ENCODE results near the gene COMMD10.

The COMMD10 gene

GRCh38 chr5:116153687-116154174 lies 68.9 kb downstream of the COMMD10 start:
- Histone ChIP-seq H3K36me3 (ENCODE audit: control insufficient read depth in 1 of 2, insufficient read depth in 2 of 2, low read depth in 1 of 2, low read length in 2 of 2) (no peaks in the 10 kb centered on the region), H3K4me3 (ENCODE audit: insufficient read depth in 1 of 2, low read depth in 1 of 2, low read length in 2 of 2) (no peak overlapping the region), H3K9ac (ENCODE audit: low read length) (no peak overlapping the region), H3K27ac (ENCODE audit: low read length, poor library complexity, severe bottlenecking) (no peak overlapping the region), H3K4ac (ENCODE audit: low read depth in 1 of 2, low read length in 2 of 2) (no peak overlapping the region), H3K4me1 (ENCODE audit: control insufficient read depth, insufficient read depth, low read depth, low read length) (no peaks in the 10 kb centered on the region), H2BK5ac (ENCODE audit: low read depth, low read length, poor library complexity, severe bottlenecking) (no peak overlapping the region), H2AK5ac (ENCODE audit: low read length, severe bottlenecking) (no peak overlapping the region), H3K27me3 (ENCODE audit: control insufficient read depth in 1 of 2, insufficient read depth in 1 of 2, low read length in 2 of 2) (no peaks in the 10 kb centered on the region), H3K79me1 (replicated peaks; ENCODE audit: low read length, poor library complexity, severe bottlenecking) (peaks cover 1% of the 10 kb centered on the region), H3K18ac (ENCODE audit: low read depth in 1 of 2, low read length in 2 of 2) (no peak overlapping the region), H3K14ac (ENCODE audit: low read length in 2 of 2) (no peak overlapping the region), H3K9me3 (ENCODE audit: control insufficient read depth, low read length) (no peaks in the 10 kb centered on the region), H4K8ac (ENCODE audit: low read length) (no peak overlapping the region), H2AFZ (ENCODE audit: low read depth, low read length) (no peak overlapping the region), H2BK15ac (ENCODE audit: low read depth, poor library complexity, severe bottlenecking) (no peak overlapping the region), H2BK12ac (ENCODE audit: low read length in 2 of 2) (no peak overlapping the region), H3K23ac (ENCODE audit: low read length in 2 of 2) (no peak overlapping the region), H4K91ac (ENCODE audit: low read length) (no peak overlapping the region), H3K4me2 (ENCODE audit: low read length, poor library complexity, severe bottlenecking) (no peak overlapping the region), H2BK120ac (ENCODE audit: low read depth, low read length) (no peak overlapping the region)
- DNase-seq: no peak
- WGBS: 89% methylated on average over 2 of the region's 2 CpGs

- H3K4me2 ChIP-seq (ENCODE audit: low read length, poor library complexity, severe bottlenecking): no peak overlapping the region
- no peak overlapping the region for H2BK5ac ChIP-seq (ENCODE audit: low read depth, low read length, poor library complexity, severe bottlenecking)
- peaks cover 1% of the 10 kb centered on the region for H3K79me1 ChIP-seq (replicated peaks; ENCODE audit: low read length, poor library complexity, severe bottlenecking)
- H4K8ac ChIP-seq (ENCODE audit: low read length): no peak overlapping the region
- no peaks in the 10 kb centered on the region for H3K4me1 ChIP-seq (ENCODE audit: control insufficient read depth, insufficient read depth, low read depth, low read length)
- no peak overlapping the region for H3K4ac ChIP-seq (ENCODE audit: low read depth in 1 of 2, low read length in 2 of 2)
- no peak overlapping the region for H3K14ac ChIP-seq (ENCODE audit: low read length in 2 of 2)
- no peaks in the 10 kb centered on the region for H3K27me3 ChIP-seq (ENCODE audit: control insufficient read depth in 1 of 2, insufficient read depth in 1 of 2, low read length in 2 of 2)
- H2AFZ ChIP-seq (ENCODE audit: low read depth, low read length): no peak overlapping the region
- no peak overlapping the region for H3K23ac ChIP-seq (ENCODE audit: low read length in 2 of 2)
- no peak overlapping the region for H2AK5ac ChIP-seq (ENCODE audit: low read length, severe bottlenecking)
- no peak overlapping the region for H3K18ac ChIP-seq (ENCODE audit: low read depth in 1 of 2, low read length in 2 of 2)
- H3K9me3 ChIP-seq (ENCODE audit: control insufficient read depth, low read length): no peaks in the 10 kb centered on the region
- H3K9ac ChIP-seq (ENCODE audit: low read length): no peak overlapping the region
- no peak overlapping the region for H3K27ac ChIP-seq (ENCODE audit: low read length, poor library complexity, severe bottlenecking)
- no peak for DNase-seq
- H2BK120ac ChIP-seq (ENCODE audit: low read depth, low read length): no peak overlapping the region
- no peak overlapping the region for H3K4me3 ChIP-seq (ENCODE audit: insufficient read depth in 1 of 2, low read depth in 1 of 2, low read length in 2 of 2)
- no peaks in the 10 kb centered on the region for H3K36me3 ChIP-seq (ENCODE audit: control insufficient read depth in 1 of 2, insufficient read depth in 2 of 2, low read depth in 1 of 2, low read length in 2 of 2)
- H2BK15ac ChIP-seq (ENCODE audit: low read depth, poor library complexity, severe bottlenecking): no peak overlapping the region
- no peak overlapping the region for H2BK12ac ChIP-seq (ENCODE audit: low read length in 2 of 2)
- H4K91ac ChIP-seq (ENCODE audit: low read length): no peak overlapping the region
Measured at GRCh38 chr5:116154252-116154651, 69.4 kb downstream of the COMMD10 start.

DNA sequence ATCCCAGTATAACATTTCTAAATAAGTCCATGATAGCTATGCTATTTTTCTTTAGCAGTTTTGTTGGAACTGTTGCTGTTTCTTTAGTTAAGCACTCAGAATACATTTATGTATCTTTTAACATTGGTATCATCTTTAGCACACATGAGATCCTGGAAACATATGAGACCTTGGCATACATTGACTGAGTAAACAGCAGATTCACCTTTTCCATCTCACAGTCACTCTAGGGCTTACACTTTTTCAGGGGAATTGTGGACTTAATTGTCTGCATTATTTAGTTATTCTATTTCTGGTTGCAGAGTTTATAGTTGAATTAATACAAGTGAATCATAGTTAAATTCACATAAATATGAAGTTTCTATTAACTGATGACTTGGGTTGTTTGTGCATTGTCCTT lies 70.1 kb downstream of the COMMD10 start:
- H3K27ac ChIP-seq (ENCODE audit: low read length, poor library complexity, severe bottlenecking): no peak overlapping the region
- H3K36me3 ChIP-seq (ENCODE audit: control insufficient read depth in 1 of 2, insufficient read depth in 2 of 2, low read depth in 1 of 2, low read length in 2 of 2): no peaks in the 10 kb centered on the region
- DNase-seq: no peak
- no peak overlapping the region for H2AFZ ChIP-seq (ENCODE audit: low read depth, low read length)
- no peak overlapping the region for H2BK12ac ChIP-seq (ENCODE audit: low read length in 2 of 2)
- no peak overlapping the region for H3K14ac ChIP-seq (ENCODE audit: low read length in 2 of 2)
- H3K23ac ChIP-seq (ENCODE audit: low read length in 2 of 2): no peak overlapping the region
- no peaks in the 10 kb centered on the region for H3K9me3 ChIP-seq (ENCODE audit: control insufficient read depth, low read length)
- no peak overlapping the region for H4K91ac ChIP-seq (ENCODE audit: low read length)
- no peak overlapping the region for H4K8ac ChIP-seq (ENCODE audit: low read length)
- H2BK120ac ChIP-seq (ENCODE audit: low read depth, low read length): no peak overlapping the region
- H3K18ac ChIP-seq (ENCODE audit: low read depth in 1 of 2, low read length in 2 of 2): no peak overlapping the region
- no peaks in the 10 kb centered on the region for H3K27me3 ChIP-seq (ENCODE audit: control insufficient read depth in 1 of 2, insufficient read depth in 1 of 2, low read length in 2 of 2)
- no peak overlapping the region for H2BK5ac ChIP-seq (ENCODE audit: low read depth, low read length, poor library complexity, severe bottlenecking)
- H3K4me3 ChIP-seq (ENCODE audit: insufficient read depth in 1 of 2, low read depth in 1 of 2, low read length in 2 of 2): no peak overlapping the region
- no peak overlapping the region for H3K9ac ChIP-seq (ENCODE audit: low read length)
- no peaks in the 10 kb centered on the region for H3K4me1 ChIP-seq (ENCODE audit: control insufficient read depth, insufficient read depth, low read depth, low read length)
- H3K4me2 ChIP-seq (ENCODE audit: low read length, poor library complexity, severe bottlenecking): no peak overlapping the region
- H3K79me1 ChIP-seq (replicated peaks; ENCODE audit: low read length, poor library complexity, severe bottlenecking): peaks cover 4% of the 10 kb centered on the region
- H2AK5ac ChIP-seq (ENCODE audit: low read length, severe bottlenecking): no peak overlapping the region
- no peak overlapping the region for H2BK15ac ChIP-seq (ENCODE audit: low read depth, poor library complexity, severe bottlenecking)
- no peak overlapping the region for H3K4ac ChIP-seq (ENCODE audit: low read depth in 1 of 2, low read length in 2 of 2)

- Histone ChIP-seq H4K8ac (ENCODE audit: low read length) (no peak overlapping the region), H3K4ac (ENCODE audit: low read depth in 1 of 2, low read length in 2 of 2) (no peak overlapping the region), H3K79me1 (replicated peaks; ENCODE audit: low read length, poor library complexity, severe bottlenecking) (peaks cover 6% of the 10 kb centered on the region), H3K4me3 (ENCODE audit: insufficient read depth in 1 of 2, low read depth in 1 of 2, low read length in 2 of 2) (no peak overlapping the region), H2BK15ac (ENCODE audit: low read depth, poor library complexity, severe bottlenecking) (no peak overlapping the region), H3K9me3 (ENCODE audit: control insufficient read depth, low read length) (no peaks in the 10 kb centered on the region), H3K27ac (ENCODE audit: low read length, poor library complexity, severe bottlenecking) (no peak overlapping the region), H2BK5ac (ENCODE audit: low read depth, low read length, poor library complexity, severe bottlenecking) (no peak overlapping the region), H2AFZ (ENCODE audit: low read depth, low read length) (no peak overlapping the region), H3K23ac (ENCODE audit: low read length in 2 of 2) (no peak overlapping the region), H2BK12ac (ENCODE audit: low read length in 2 of 2) (no peak overlapping the region), H3K36me3 (ENCODE audit: control insufficient read depth in 1 of 2, insufficient read depth in 2 of 2, low read depth in 1 of 2, low read length in 2 of 2) (no peaks in the 10 kb centered on the region), H2AK5ac (ENCODE audit: low read length, severe bottlenecking) (no peak overlapping the region), H3K18ac (ENCODE audit: low read depth in 1 of 2, low read length in 2 of 2) (no peak overlapping the region), H3K4me1 (ENCODE audit: control insufficient read depth, insufficient read depth, low read depth, low read length) (no peaks in the 10 kb centered on the region), H4K91ac (ENCODE audit: low read length) (no peak overlapping the region), H3K9ac (ENCODE audit: low read length) (no peak overlapping the region), H2BK120ac (ENCODE audit: low read depth, low read length) (no peak overlapping the region), H3K4me2 (ENCODE audit: low read length, poor library complexity, severe bottlenecking) (no peak overlapping the region), H3K27me3 (ENCODE audit: control insufficient read depth in 1 of 2, insufficient read depth in 1 of 2, low read length in 2 of 2) (no peaks in the 10 kb centered on the region), H3K14ac (ENCODE audit: low read length in 2 of 2) (no peak overlapping the region)
- DNase-seq: peak; percentile 12
- 63% methylated on average over 6 of the region's 8 CpGs for WGBS
Measured at GRCh38 chr5:116157902-116158301, 73.1 kb downstream of the COMMD10 start.
